Measurements from ENCODE around the gene ADGRG6. TPM values are rescaled to one million over a fixed set of nuclear protein-coding genes. Genes with fewer than 3 reads are reported as not detected.

Gene ADGRG6
- total and polyA plus RNA-seq, 10 of the 15 experiments (the other 5 are each of a cell fraction or from before 2014, with no cell fraction given), result 0.01 to 0.24 (median 0.13) TPM; not detected in 7

DNA sequence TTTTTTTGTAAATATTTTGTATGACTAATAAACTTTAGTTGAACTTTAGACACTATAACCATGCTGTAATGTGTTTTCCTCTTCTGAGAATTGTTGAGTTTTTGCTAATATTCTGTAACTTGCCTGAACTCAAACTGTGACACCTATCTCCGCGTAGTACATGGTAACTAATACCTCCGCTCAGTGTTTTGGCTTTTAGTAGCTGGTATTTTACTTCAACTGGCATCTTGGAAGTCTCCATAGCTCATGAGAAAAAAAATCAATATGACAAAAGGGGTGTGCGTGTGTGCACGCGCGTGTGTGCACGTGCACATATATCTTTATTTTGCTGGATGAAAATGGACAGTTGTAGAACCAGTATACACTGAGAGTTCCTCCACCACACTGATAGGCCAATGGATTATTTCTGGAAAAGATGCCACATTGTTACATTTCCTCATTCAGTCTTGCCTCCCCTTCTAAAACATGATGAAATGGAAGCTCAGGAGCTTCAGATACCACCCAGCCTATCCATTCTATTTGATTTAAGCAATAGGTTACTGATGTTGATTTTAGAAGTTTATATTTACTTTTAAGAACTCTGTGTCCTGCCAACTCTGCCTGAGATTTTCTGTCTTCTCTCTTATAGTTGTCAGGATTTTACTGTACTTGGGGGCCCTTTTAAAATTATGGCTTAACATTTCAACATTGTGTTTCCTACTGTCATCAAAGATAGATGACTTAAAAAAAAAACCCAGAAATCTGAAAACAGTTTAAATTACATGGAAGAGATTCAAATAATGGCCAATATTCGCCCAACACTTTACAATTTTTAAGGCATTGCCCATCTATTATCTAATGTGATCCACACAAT lies 16.3 kb upstream of the ADGRG6 start (continued):
- TF ChIP-seq E4F1 (IDR thresholded peaks at IDR 0.05; ENCODE audit: borderline replicate concordance, partially characterized antibody) (no peak), REST (IDR thresholded peaks at IDR 0.05; ENCODE audit: low read depth, low read length) (no peak)

GRCh38 chr6:142286088-142286409 lies 15.8 kb upstream of the ADGRG6 start:
- ChIA-PET CTCF (interaction anchor here (0.7 kb wide), 1 partner anchor 283 kb away, joined by 3 read pairs; no protein-coding TSS in a partner anchor), POLR2A (no interaction called here), RAD21 (ENCODE audit: unreplicated experiment) (no interaction called here), SMC1A (ENCODE audit: uncharacterized antibody, unreplicated experiment) (interaction anchor here (1.2 kb wide), 1 partner anchor 29 kb away, joined by 3 read pairs; no protein-coding TSS in a partner anchor)
- Histone ChIP-seq H2AFZ (ENCODE audit: control insufficient read depth, low read depth, low read length) (no peak overlapping the region), H3K9ac (ENCODE audit: control insufficient read depth, insufficient read depth, low read length) (no peak overlapping the region), H3K79me2 (ENCODE audit: control insufficient read depth, insufficient read depth, low read length) (no peaks in the 10 kb centered on the region), H4K20me1 (ENCODE audit: control insufficient read depth, insufficient read depth) (no peaks in the 10 kb centered on the region), H3K4me3 (no peak overlapping the region), H3K27ac (ENCODE audit: control insufficient read depth, insufficient read depth) (no peak overlapping the region), H3K4me1 (ENCODE audit: control insufficient read depth, insufficient read depth, low read length) (no peaks in the 10 kb centered on the region), H3K27me3 (replicated peaks in 1 of 2; ENCODE audit: control insufficient read depth in 2 of 2, insufficient read depth in 2 of 2, low read length in 1 of 2) (no peaks in the 10 kb centered on the region), H3K4me2 (ENCODE audit: control insufficient read depth, insufficient read depth) (no peak overlapping the region), H3K36me3 (ENCODE audit: control insufficient read depth in 2 of 2, insufficient read depth in 2 of 2, low read length in 1 of 2) (no peaks in the 10 kb centered on the region), H3K9me3 (replicated peaks; ENCODE audit: control insufficient read depth, insufficient read depth, low read length) (no peaks in the 10 kb centered on the region)
- no peak for DNase-seq (ENCODE audit: low read depth, low spot score)
- BruUV-seq (replicated peaks), result no TSS peak
- no peak for ATAC-seq
- 0% methylated on average over 1 of the region's 1 CpG for WGBS (ENCODE audit: insufficient coverage, insufficient replicate concordance, low lambda C conversion rate, missing lambda C conversion rate)
- in situ Hi-C loops (cut with MboI), result no loop called here
- intact Hi-C loops (cut with micrococcal nuclease; ENCODE audit: unreplicated experiment), result no loop called here
- no peak for FAIRE-seq
- TF ChIP-seq HDAC2 (IDR thresholded peaks at IDR 0.05) (no peak), ATF7 (IDR thresholded peaks at IDR 0.05; ENCODE audit: low read depth) (no peak), NFXL1 (IDR thresholded peaks at IDR 0.05; ENCODE audit: borderline replicate concordance) (no peak), REST (IDR thresholded peaks at IDR 0.05; ENCODE audit: low read depth, low read length) (no peak), ZNF217 (IDR thresholded peaks at IDR 0.05) (no peak), IKZF2 (IDR thresholded peaks at IDR 0.05) (no peak), MYB (IDR thresholded peaks at IDR 0.05; ENCODE audit: borderline replicate concordance, low read depth, low read length) (no peak), NKRF (conservative IDR thresholded peaks at IDR 0.05) (no peak)
